H1 (cell line): ENCODE results near the gene TRIM71. TPM values are rescaled to one million over a fixed set of nuclear protein-coding genes. Genes with fewer than 3 reads are reported as not detected.

Source experiments
- EP300 ChIP-seq, 2 experiments: IDR thresholded peaks; 1 replicate in 1 of 2; 2 replicates in 1 of 2; pipeline ENCODE4 v1.6.1; 2011 to 2012; ENCODE audit warnings: low read depth in 2 of 2, low read length in 2 of 2, mild to moderate bottlenecking in 2 of 2, borderline replicate concordance in 1 of 2, inconsistent platforms in 1 of 2, moderate library complexity in 1 of 2
- SIN3A ChIP-seq, 2 experiments: IDR thresholded peaks in 1 of 2; conservative IDR thresholded peaks in 1 of 2; 2 replicates each; pipeline ENCODE4 v1.6.1; 2011 to 2012; ENCODE audit warnings: low read length in 2 of 2, improper control_type of control experiment in 1 of 2, low read depth in 1 of 2, mild to moderate bottlenecking in 1 of 2
- polyA plus RNA-seq, 7 experiments: library from polyadenylated mRNA; depleted of rRNA in 3 of 7; stranded (reverse) in 5 of 7; unstranded in 2 of 7; fragments of >200 nt in 5 of 7; fragments of 200-250 nt in 2 of 7; gene quantifications; 1 replicate in 5 of 7; 2 replicates in 1 of 7; 4 replicates in 1 of 7; pipeline versions ENCODE4 v1.2.1 to v1.2.3, GENCODE V29; 2011 to 2013; ENCODE audit warnings: missing spikeins in 2 of 7, mixed read lengths in 2 of 7
- total RNA-seq: library from RNA; stranded (reverse); fragmentation: NEBNext Ultra II Directional; extraction: Animal tissue kit (Norgen Biotek cat#: 25700); gene quantifications from 2 replicates; pipeline ENCODE4 v1.2.1, GENCODE V29; 2021

Gene TRIM71
- total and polyA plus RNA-seq, 2 of the 8 experiments (the other 6 are each of a cell fraction or from before 2014, with no cell fraction given) = 53.7 to 293 TPM

DNA sequence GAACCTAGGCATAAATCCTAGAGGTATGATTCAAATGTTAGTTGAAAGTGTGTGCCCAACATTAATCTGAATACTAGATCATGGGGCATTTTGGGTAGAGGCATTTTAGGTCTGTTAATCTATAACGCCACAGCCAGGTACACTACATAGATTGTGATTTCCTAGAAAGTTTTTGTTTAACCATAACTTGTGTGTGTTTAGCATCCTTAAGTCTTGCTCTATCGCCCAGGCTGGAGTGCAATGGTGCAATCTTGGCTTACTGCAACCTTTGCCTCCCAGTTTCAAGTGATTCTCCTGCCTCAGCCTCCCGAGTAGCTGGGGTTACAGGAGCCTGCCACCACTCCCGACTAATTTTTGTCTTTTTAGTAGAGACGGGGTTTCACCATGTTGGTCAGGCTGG is 59.1 kb downstream of the TRIM71 start (continued):
- TF ChIP-seq SIN3A (conservative IDR thresholded peaks at IDR 0.05 in 1 of 2, IDR thresholded peaks at IDR 0.05 in 1 of 2; ENCODE audit: low read depth in 1 of 2, low read length in 2 of 2) (no peak), EP300 (IDR thresholded peaks at IDR 0.05; ENCODE audit: borderline replicate concordance in 1 of 2, low read depth in 2 of 2, low read length in 2 of 2) (no peak)
- TF ChIP-seq, all 59 proteins: peak for 0
